ENCODE data around the gene VASH2.
"Not testable (repeated sequence)": the region's sequence is repeated elsewhere in the genome, so short reads cannot be mapped to it uniquely, and the experiment has no call there.

Gene VASH2

GRCh38 chr1:212981571-212982328 is 31.4 kb downstream of the VASH2 start:
- no peak for DNase-seq

DNA sequence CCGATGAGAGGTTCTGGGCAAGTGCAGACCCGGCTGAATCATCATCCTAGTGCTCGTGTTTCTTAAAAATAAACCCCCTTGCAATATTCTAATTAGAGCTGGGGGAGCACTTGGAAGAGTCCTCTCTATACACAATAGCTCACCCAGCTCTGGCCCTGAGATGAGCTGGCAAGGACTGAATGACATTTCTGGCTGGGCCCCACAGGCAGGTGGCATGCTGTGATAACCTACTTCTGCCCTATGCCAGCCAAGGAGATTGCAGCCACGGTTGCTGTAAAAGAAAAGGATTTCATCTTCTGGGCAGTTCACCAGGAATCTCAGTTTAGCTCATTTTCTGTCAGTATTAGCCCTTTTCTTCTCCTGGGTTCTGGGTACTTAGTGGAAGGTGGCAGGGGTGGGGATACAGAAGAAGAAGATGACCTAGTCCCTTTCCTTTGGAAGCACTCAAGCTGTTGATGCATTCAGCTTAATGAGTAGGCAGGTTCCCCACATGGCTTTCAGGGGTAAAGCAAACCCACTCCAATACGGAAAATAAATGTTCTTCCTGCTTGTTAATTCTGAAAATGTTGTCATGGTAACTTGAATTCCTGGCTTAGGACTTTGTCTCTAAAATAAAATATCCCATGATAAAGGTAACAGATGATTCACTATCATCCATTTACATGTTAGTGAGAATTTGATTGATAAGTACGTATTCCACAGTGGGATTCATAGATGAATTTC is 32.2 kb downstream of the VASH2 start:
- no peak for DNase-seq

DNA sequence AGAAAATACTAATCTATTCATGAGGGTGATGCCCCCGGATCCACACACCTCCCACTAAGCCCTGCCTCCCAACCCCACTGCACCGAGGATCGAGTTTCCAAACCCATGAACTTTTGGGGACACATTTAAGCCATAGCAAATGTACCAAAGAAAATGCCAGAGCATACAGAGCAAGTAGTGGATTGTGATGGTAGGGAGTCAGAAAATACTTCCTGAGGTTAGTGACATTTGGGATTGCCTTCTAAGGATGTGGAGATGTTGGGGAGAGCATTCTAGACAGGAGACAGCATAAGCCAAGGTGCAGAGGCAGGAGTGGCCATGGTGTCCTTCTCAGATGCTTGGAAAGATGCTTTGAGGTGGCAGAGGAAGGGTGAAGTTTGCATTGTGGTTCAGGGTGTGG is 33.1 kb downstream of the VASH2 start:
- DNase-seq, result no peak

- no peak for DNase-seq
Observed at GRCh38 chr1:212984522-212985291, 34.4 kb downstream of the VASH2 start.

DNA sequence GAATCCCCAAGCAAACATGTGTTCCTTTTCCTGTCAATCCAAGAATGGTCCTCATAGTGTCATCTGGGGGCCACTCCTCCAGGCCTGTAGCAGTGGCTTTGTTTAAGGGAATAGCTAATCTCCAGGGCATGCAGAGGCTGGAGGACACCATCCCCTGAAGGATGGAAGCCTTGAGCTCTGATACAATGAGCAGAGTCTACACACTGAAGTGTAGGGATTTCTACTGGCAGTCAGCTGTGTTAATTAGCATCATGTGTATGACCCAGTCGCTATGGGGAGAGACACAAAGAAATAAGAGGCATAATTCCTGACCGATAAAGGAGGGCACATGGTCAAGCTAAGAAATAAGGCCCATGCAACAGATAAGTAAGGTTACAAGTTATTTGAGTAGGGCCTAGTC is 36.2 kb downstream of the VASH2 start:
- DNase-seq, result no peak

DNA sequence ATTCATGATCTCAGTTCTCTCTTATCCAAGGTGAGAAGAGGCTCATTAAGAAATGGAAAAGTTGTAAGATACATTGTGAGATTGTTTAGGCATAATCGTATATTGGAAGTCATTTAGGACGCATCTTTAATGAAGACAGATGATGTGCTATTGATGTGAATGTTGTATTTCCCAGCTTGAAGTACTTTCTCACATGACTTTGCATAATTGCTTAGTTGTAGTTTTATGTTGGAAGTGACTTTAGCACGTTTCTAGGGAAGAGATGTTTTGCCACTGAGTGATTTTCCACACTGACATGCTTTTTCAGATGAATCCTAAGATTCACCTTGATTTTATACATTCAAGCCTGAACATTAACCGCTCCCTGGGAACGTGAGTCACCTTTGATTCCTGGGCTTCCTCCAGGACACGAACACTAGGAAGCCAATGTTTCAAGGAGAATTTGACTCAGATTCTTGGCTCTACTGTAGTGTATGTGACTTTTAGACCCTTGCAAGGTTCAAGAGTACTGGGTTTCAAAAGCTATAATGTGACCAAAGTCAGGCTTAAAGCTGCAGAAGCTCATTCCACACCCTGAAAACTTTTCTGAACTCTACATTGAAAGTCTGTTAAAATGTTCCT is 37.5 kb downstream of the VASH2 start:
- no peak for DNase-seq

DNA sequence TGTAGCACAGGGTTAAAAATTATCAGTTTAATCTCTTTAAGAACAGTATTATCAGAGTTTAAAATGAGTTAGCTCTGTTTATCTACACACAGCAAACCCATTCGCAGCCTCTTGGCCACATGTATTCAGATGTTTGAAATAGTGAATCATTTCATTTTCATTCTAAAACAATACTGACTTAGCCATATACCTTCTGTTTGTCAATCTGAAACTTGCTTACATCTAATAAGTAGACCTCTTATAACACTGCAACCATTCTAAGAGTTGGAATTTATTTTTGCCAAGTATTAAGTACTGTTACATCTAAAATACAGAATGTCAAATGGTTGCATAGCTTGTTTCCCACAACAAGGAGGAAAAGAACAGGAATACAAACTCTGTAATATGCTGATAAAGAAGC is 39.9 kb downstream of the VASH2 start:
- no peak for DNase-seq

GRCh38 chr1:212993960-212994359 is 43.6 kb downstream of the VASH2 start:
- DNase-seq, result not testable (repeated sequence)

DNA sequence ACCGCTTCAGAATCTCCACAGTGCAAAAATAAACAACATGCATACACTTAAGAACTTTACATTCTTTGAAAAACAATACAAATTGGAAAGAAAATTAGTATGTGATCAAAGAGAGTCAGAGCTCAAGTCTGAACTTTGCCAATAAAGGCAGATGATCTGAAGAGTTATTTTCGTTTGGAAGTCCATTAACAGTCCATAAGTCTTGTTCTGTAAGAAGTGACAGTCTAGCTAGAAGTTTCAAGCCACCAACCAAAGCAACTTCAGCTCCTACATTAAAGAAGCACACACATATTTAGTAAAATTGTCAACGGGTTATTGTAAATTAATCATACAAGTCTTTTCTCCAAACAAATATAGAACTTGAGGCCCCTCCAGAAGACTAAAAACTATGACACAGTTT is 44.6 kb downstream of the VASH2 start:
- no peak for DNase-seq

DNA sequence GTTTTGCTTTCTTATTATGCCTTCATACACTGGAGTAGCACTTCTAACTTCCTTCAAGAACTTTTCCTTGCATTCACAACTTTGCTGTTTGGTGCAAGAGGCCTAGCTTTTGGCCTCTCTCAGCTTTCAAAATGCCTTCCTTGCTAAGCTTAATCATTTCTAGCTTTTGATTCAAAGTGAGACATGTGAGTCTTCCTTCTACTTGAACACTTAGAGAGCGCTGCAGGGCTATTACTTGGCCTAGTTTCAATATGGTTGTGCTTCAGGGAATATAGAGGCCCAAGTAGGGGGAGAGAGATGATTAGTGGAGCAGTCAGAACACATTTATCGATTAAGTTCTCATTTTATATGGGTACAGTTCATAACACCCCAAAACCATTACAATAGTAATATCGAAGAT is 52.9 kb downstream of the VASH2 start:
- no peak for DNase-seq

GRCh38 chr1:213008564-213008963 is 58.2 kb downstream of the VASH2 start:
- DNase-seq, result no peak

GRCh38 chr1:213014642-213015041 is 64.3 kb downstream of the VASH2 start:
- no peak for DNase-seq

DNA sequence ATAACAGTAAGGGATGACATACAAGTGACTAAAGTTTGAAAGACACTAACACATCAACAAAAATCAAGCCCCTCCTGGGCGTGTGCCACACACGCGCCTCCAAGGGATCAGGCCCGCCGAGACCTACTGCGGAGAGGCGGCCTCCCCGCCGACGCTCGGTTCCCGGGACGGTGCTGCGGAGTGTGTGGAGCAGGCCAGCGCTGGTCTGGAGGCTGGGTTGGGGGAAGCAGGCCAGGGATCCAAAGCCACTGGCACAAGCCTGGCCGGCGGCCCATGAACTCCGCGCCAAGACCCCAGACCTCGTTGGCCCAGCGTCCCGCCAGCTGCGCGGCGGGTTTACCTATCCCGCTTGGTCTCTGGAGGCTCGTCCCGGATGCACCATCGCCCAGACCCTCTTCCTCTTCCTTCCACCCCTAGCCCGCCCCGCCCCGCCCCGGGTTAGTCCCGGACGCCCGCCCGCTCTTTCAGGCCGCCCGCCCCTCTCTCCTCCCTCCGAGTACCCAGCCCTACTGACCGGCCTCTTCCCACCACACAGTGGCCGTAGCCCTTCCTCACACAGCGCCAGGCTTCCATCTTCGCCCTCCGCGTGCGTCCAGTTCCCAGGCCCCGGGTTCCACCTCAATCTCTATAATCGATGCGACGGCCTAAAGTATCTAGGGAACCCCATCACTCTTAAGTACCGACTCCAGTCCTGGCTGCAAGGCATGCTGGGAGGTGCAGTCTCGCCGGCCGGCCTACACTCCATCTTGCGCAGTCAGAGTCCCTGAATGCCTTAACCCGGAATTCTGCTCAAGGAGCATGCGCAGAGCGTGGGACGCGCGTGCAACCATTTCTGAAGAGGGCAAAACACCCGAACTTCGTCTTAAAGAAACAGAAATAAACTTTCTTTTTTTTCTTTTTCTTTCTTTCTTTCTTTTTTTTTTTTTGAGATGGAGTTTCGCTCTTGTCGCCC is 65.0 kb downstream of the VASH2 start, which contains the start of gene ANGEL2:
ANGEL2 (minus strand) TSS at position 769 of the 952 bp plus-strand sequence; CDS start at position 573, 196 bp downstream.
- peak; percentile 80 to 89 (median 86) for DNase-seq

- no peak for DNase-seq
Observed at GRCh38 chr1:213017447-213018273, 67.3 kb downstream of the VASH2 start.

DNA sequence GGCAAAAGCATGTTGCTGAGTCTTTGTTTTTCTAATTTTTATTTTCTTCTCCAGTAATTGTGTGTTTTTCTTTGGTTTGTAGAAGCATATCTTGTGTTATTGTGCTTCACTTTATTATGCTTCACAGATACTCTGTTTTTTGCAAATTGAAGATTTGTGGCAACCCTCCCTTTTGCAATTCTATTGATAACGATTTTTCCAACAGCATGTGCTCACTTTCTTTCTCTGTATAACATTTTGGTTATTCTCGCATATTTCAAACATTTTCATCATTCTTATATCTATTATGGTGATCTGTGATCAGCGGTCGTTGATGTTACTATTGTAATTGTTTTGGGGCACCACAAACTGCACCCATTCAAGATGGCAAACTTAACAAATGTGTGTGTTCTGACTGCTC is 69.1 kb downstream of the VASH2 start:
- DNase-seq, result no peak

DNA sequence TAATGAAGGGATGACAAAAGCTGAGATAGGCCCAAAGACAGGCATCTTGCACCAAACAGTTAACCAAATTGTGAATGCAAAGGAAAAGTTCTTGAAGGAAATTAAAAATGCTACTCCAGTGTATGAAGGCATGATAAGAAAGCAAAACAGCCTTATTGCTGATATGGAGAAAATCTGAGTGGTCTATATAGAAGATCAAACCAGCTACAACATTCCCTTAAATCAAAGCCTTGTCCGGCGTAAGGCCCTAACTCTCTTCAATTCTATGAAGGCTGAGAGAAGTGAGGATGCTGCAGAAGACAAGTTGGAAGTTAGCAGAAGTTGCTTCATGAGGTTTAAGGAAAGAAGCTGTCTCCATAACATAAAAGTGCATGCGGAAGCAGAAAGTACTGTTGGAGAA is 69.7 kb downstream of the VASH2 start:
- no peak for DNase-seq

DNA sequence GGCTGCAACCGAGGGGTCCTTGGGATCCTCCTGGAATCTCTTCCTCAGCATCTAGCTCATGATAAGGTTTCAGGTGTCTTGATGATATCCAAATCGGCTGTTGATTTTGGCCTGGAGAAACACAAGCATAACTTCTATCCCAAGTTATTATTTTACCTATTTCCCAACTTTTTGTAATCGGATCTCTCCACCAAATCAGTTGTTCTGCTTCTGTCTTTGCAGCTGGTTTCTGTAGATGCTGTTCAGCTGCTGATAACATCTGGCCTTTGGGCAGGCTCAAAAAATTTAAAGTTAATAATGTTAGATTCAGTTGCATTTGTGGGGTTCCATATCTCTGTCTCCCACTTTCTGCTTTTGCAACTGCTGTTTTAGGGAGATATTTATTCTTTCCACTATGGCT is 76.7 kb downstream of the VASH2 start:
- not testable (repeated sequence) for DNase-seq

DNA sequence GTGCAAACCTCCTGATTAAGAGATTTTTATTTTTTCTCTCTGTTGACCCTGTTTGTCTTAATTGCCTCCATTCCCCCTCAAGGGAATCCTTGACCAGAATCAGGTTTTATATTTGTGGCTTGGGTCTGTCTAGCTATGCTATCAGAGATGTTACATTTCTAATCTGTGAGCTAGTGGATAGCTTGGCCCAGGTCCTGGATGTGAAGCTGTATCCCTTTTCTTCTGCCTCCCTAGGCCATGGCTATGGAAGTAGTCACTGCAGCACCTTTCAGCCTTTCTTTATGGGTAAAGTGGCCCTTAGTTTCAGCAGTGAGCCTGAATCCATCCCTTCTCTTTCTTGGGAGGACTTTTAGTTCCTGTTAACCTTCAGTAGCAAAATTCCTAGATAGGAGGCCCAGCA is 82.3 kb downstream of the VASH2 start:
- DNase-seq, result no peak

GRCh38 chr1:213034713-213035112 is 84.4 kb downstream of the VASH2 start:
- no peak for DNase-seq

GRCh38 chr1:213035573-213035972 is 85.2 kb downstream of the VASH2 start:
- no peak for DNase-seq
